ENCODE measurements around the gene NDUFB10.
"Not testable (repeated sequence)": the region's sequence is repeated elsewhere in the genome, so short reads cannot be mapped to it uniquely, and the experiment has no call there.

The NDUFB10 gene

DNA sequence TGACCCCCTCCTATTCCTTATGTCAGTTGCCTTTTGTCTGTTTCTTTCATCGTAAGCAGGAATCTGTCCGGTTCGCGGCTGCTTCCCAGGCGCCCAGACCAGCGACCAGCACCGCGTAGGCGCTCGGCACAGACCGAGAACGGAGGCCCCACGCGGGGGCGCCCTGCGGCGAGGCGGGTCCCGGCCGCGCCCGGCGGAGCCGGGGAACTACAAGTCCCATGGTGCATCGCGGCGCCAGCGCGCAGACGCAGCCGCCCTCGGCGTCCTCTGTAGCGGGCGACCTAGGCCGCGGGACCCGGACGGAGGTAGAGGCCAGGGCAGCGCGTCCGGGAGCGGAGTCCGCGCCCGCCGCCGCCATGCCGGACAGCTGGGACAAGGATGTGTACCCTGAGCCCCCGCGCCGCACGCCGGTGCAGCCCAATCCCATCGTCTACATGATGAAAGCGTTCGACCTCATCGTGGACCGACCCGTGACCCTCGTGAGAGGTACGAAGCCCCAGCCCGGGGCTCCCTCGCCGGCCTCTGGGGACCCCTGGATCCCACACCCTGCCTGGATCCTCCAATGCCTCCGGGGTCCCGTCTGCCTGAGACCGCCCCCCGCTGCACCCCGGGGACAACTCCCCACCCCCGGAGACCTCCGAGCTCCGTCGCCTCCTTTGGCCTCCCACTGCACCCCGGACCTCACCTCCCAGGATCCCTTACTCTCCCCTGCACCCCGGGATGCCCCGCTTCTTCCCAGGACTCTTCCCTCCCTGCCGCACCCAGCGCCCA, at the start of gene NDUFB10:
Gene NDUFB10, plus strand, starts transcription at position 270 of the 771 bp plus-strand sequence. Its CDS starts 87 bp downstream, at position 357.
- peak; percentile 93 to 94 for DNase-seq

DNA sequence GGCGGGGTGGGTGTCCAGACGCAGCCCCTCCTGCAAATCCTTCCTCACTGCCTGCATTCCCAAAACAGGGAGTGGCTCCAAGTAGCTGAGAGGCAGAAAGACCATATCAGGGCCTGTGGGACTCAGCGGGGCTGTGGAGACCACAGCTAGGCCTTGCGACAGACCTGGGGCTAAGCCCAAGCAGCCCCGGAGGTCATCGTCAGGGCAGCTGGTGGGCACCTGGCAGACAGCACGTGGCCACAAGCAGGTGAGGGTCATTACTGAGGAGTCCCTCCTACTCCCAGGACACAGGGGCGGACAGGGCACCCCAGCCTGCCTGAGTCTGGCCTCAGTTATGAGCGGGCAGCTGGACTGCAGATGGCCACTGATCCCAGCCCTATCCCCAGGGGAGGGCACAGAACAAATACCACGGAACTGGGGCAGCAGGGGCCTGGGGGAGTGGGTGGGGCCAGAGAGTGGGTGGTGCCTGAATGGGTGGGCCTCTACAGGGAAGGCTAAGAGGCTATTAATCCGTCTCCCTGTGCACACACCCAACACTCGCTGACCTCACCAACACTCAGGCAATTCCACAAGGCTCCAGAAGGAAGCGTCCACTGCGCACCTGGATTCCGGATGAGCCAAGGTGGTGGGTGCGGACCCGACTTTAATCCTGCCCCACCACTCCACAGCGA, 49.6 kb upstream of the NDUFB10 start:
- no peak for DNase-seq

DNA sequence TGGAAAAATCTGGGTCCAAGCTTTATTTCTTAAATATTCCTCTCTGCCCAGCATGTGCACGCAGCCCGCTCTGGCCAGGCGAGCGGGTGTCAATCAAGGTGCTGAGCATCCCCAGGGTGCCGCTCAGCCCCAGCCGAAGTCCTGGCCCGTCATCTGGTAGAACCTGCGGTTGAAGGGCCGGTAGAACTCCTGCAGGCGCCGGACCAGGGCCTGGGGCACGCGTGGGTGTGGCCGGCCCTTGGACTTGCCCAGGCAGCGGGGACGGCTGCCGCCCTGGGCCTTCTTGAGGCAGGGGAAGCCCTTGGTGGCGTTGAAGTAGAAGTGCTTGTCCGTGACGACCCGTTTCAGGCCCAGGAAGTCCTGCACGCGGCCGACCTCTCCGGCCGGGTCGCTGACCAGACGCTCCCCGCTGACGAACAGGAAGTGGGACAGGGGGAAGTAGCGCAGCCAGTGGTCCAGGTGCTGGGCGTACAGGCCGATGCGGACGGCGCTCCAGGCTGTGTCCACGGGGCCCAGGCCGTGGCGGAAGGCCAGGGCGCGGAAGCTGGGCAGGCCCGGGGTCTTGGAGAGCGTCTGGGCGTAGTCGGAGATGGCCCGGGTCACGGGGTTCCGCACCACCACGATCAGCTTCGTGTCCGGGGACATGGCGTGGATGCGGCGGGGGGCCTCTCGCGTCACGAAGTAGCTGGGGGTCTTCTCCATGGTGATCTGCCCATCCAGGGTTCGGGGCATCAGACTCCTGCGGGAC, 47.7 kb upstream of the NDUFB10 start:
- DNase-seq: no peak

- DNase-seq: no peak
Observed at GRCh38 chr16:1912215-1912543, 47.2 kb upstream of the NDUFB10 start.

- DNase-seq: no peak
Observed at GRCh38 chr16:1913327-1914083, 45.8 kb upstream of the NDUFB10 start.

GRCh38 chr16:1914084-1914608, 45.2 kb upstream of the NDUFB10 start:
- no peak for DNase-seq

GRCh38 chr16:1914988-1915387, 44.4 kb upstream of the NDUFB10 start:
- no peak for DNase-seq

DNA sequence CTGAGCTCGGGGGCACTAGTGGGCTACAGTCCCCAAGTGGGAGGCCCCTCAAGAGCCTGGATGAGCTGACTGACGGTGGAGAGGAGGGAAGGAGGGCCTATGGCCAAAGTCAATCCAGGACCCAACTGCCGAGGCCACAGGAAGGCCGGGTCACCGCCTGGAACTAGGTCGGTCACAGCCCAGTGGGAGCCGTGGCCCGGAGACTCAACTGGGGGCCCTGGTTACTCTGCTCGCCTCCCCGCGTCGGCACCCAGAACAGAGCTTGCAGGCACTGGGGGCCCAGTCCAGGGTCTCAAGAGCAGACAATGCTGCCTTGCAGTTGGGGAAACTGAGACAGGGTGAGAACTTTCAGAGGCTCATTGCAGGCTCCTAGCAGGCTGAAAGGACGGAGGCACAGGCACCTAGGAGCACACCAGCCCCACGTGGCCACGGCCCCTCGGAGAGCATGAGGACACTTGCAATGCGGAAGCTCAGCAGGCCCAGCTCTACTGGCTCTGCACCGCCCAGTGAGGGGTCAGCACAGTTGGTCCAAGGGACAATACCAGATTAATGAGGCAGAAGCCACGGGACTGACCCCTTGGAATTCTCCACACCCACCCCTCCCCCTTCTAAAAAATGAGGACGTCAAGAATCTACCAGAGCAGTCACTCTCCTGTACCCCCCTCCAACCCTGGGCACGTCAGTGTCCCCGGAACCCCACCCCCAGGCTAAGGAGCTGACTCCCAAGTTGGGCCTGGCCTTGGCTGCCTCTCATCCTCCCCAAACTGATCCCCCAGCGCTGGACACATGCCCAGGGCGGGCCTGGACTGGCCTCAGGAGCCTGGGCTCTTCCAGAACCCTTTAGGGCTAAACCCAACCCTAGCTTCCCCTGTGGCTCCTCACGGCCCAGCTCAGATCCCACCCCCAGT, 43.4 kb upstream of the NDUFB10 start:
- no peak for DNase-seq

GRCh38 chr16:1916640-1916990, 42.7 kb upstream of the NDUFB10 start:
- DNase-seq: no peak

DNA sequence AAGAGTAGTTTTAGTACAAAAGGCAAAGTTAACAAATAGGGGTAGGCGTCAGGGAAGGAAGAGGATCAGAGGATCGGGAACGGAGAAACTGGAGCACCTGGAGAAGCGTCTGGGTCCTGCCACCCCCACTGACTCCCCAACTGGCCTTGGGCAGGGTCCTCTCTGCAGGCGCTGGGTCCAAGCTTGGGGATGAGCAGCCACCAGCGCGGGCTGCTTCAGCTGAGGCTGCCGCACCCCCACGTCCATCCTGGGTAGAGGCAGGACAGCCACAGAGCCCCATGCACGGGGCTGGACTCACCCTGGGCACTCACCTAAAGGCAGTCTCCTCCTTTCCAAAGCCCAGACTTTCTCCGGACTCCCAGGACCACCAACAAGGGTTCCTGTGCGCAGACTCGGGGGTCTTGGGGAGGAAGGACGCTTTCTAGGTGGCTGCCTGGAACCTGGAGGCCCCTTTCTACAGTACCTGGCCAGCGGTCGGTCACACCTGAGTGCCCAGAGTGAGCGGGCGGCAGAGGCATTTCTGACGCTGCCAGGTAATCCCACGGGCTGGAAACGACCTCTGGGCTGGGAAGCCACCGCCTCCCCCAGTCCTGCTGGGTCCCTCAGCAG, 42.2 kb upstream of the NDUFB10 start:
- DNase-seq: no peak

DNA sequence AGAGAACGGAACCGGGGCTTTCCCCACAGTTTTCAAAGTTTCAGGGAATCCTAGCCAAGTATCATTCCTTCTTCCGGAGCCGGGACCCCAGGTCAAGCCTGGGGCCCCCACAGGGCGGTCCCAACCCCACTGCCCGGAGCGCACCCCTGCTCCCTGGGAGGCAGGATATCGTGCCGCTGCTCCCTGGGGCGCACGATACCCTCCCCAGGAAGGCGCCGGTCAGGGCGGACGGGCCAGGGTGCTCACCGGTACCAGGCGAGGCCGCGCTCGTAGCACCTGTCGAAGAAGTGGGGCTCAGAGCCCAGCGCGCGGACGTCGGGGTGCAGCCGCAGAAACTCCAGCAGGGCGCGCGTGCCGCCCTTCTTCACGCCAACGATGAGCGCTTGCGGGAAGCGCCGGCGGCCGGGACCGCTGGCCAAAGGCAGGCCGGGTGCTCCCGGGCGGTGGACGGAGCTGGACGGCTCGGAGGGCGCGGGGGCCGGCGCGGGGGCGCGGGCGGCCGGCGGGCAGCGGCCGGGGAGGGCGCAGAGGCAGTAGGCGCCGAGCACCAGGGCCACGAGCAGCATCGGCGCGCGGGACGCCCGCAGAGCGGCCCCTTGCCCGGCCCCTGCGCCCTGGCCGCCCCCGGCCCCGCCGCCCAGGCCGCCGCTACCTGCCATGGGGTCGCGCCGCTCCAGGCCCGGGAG, 41.5 kb upstream of the NDUFB10 start:
- no peak for DNase-seq

GRCh38 chr16:1918351-1919326, 40.7 kb upstream of the NDUFB10 start, which contains the start of gene HS3ST6:
Gene HS3ST6 (minus strand): TSS chr16:1918415. CDS start chr16:1918323, 92 bp downstream.
- DNase-seq: no peak

DNA sequence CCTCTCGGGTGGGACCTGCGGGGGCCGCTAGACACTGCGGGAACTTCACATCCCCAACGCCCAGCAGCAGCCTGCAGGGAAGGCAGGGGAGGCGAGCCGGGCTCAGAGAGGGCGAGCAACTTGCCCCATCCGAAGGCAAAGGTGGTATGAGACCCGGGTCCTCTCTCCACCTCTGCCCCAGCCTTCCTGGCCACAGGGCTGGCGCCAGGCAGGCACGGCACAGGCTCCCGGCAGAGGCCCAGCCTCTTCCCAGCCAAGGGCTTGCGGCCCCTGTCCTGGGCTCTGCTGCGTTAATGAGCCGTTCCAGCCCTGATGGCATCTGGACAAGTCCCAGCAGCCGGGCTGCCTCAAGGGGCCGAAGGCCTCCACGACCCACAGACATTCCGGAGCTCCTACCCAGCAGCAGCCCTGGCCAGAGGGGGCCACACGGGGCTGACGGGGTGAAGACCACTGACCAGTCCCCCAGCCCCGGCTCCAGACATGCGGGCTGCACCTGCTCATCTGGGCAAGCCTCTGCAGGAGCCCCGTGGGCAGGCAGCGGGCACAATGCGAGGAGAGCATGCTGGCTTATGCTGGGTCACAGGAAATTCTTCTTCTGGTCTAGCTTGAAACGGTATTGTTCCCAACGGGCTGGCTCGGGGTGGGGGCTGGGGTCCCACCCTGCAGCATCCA, 39.9 kb upstream of the NDUFB10 start:
- no peak for DNase-seq

DNA sequence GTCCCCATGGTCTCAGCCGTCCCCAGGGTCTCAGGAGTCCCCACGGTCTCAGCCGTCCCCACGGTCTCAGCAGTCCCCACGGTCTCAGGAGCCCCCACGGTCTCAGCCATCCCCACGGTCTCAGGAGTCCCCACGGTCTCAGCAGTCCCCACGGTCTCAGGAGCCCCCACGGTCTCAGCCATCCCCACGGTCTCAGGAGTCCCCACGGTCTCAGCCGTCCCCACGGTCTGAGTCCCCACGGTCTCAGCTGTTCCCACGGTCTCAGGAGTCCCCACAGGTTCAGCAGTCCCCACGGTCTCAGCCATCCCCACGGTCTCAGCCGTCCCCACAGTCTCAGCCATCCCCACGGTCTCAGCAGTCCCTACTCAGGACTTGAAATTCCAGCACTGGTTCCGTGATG, 39.2 kb upstream of the NDUFB10 start:
- DNase-seq: not testable (repeated sequence)

DNA sequence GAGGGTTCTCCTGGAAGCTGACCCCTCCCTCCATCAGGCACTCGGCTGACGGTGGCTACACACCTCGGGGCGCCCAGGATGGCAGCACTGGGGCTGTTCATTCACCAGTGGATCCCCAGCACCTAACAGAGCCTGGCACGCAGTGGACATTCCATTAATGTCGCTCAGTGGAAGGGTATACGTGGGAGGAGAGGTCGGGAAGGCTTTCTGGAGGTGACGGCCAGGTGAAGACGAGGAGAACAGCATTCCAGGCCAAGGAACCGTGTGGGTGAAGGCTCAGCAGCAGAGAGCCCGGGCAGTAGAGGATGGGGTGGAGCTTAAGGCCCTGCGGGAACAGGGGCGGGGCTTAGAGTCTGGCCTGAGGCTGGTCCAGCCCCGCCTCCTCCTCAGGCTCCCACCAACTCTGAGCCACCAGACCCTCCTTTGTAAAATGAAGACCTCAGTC, 38.6 kb upstream of the NDUFB10 start:
- DNase-seq: peak in 1 of 2 experiments; percentile 26

GRCh38 chr16:1922357-1922756, 37.0 kb upstream of the NDUFB10 start:
- DNase-seq: no peak

GRCh38 chr16:1923299-1924034, 35.9 kb upstream of the NDUFB10 start:
- peak; percentile 17 to 40 for DNase-seq

DNA sequence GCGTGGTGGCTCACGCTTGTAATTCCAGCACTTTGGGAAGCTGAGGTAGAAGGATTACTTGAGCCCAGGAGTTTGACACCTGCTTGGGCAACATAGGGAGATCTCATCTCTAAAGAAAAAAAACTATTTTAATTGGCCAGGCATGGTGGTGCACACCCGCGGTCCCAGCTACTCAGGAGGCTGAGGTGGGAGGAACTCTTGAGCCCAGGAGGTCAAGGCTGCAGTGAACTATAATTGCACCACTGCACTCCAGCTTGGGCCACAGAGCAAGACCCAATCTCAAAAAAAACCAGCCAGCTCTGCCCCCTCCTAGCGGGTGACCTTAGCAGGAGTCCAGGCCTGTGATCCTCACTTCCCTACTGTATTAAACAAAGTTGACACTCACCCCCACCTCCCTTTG, 35.2 kb upstream of the NDUFB10 start:
- no peak for DNase-seq
